ENCODE measurements around the gene CAPS.
"Not testable (repeated sequence)": the region's sequence is repeated elsewhere in the genome, so short reads cannot be mapped to it uniquely, and the experiment has no call there.

The CAPS gene

DNA sequence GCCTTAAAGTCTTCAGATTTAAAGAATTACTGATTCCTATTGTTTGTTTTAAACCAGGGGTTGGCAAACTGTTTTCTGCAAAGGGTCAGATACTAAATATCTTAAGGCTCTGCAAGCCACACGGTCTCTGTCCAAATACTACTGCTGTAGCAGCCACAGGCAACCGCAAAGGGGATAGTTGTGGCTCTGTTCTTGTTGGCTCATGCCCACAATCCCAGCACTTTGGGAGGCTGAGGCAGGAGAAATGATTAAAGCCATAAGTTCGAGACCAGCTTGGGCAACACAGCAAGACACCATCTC is 41.5 kb downstream of the CAPS start:
- DNase-seq (ENCODE audit: low read depth in 2 of 2), result no peak

DNA sequence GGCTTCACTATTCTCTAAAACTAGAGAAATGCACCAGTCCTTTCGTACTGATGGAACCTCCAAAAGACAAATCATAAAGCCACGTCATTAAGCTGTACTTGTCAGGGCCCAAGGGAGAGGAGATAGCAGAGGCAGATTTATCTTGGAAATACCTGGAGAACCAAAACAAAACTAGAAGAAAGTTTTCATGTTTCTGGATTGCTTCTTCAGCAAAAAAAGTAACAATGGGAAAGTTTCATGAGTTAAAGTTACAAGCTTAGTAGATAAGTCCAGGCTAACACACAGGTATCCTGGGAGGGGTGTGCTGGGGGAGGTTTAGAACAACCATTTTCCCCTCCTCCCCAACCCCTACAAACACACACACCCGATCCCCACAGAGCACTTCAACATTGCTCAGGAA is 42.3 kb downstream of the CAPS start:
- no peak for DNase-seq (ENCODE audit: low read depth in 2 of 2)

DNA sequence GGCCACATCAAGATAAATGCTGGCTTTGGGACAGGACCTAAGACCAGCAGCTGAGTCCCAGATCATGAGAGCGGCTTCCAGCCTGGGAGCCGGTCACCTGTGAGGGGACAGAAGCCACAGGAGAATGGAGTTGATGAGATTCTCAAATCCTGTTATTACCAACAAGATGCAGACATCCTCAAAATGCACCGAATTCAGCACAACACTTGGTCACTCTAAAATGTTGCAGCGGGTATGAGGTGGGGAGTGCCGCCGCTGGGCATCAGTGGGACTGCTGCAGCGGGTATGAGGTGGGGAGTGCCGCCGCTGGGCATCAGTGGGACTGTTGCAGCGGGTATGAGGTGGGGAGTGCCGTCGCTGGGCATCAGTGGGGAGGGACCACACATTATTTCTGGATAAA is 42.7 kb downstream of the CAPS start:
- DNase-seq (ENCODE audit: low read depth in 2 of 2), result no peak

DNA sequence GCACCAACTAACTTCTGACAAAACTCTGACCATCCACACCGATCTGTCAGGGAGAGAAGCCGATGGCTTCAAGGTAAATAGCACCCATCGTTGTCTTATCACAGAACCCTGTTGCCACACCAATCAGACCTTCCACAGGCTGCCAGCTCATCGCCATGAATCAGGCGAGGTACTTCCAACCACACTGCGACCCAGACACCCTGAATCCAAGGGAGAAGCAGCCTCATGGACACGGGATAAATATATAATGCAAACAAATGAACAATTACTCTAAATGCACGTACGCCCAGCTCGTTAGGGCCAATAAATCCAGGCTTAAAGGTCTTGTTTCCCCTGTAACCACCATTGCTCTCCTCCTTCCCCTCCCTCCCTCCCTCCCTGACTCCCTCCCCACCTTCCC is 43.1 kb downstream of the CAPS start:
- DNase-seq (ENCODE audit: low read depth in 2 of 2), result no peak

DNA sequence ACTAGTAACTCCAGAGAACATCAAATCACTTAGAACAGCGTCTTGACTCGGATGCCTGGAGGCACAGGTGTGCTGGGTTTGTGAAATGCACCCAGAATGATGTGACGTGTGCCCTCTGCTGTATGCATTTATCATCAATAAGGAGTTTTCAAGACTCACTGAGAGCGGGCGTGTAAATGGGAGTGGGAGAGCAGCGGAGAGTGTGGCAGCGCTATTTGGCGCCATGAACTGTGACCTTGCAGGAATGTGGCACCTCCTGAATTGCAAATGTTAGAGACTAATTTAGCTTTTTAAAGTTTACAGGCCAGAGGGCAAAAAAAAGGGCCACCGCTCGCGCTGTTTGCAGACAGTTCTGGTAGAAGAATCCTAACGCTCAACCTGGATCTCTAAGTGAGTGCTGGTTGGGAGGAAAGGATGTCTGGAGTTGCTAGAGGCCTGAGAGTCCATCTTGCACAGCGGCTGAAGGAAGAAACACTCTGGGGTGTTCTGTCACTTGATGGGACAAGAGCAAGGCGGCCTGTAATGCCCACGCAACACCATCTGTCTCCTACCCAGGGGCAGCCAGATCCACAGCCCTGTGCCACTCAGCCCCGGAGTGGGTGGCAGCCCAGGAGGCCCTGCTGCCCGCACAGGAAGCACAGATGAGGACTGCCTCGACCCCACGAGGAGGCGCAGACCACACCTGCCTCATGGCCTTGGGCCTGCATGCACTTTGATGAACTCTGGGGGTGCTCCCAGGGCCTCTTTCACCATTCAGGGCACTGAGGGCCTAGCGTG is 44.2 kb downstream of the CAPS start:
- DNase-seq (ENCODE audit: low read depth in 2 of 2), result no peak

DNA sequence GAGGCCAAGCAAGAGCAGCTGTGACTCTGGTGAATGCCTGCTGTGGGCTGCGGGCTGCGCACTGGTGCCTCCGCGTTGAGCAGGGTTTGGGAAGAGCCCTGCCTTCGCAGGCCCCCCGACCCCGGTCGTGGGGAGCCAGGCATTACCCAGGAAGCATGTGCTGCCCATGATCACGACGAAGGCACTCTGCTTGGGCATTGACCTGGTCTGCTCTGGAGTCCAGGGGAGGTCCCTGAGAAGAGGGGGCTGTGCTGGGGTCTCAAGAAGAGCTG is 44.7 kb downstream of the CAPS start:
- no peak for DNase-seq (ENCODE audit: low read depth in 2 of 2)

DNA sequence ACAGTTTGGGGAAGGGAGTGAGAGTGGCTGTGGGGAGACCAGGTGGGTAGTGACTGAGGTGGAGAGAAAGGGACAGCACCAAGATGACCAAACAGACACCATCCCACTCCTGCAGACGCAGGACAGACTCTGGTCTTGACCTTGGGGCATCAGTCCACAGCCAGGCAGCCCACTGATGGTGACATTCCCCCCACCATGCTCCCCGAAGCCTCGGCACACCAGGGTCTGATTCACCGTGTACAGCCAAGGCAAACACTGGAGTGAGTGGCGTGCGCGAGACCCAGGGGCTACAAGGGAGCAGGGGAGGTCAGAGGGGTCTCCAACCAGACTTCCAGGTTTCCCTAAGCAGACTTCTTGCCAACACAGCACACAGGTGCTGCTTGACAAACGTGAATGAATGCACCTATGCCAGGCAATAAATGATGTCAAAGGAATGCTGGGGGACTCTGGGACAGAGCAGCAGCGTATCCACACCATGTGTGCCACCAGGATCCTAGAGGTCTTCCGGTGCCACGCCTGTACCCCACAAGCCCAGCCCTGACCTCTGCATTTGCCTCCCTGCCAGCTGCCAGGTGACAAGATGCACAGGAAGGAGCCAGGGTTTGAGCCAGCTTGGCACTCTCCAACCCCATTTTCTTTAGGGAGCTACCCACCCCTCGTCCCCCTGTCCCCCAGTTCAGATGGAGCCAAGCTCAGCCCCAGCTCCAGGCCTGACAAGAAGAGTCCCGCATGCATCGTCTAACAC is 45.4 kb downstream of the CAPS start:
- DNase-seq (ENCODE audit: low read depth in 2 of 2), result no peak

DNA sequence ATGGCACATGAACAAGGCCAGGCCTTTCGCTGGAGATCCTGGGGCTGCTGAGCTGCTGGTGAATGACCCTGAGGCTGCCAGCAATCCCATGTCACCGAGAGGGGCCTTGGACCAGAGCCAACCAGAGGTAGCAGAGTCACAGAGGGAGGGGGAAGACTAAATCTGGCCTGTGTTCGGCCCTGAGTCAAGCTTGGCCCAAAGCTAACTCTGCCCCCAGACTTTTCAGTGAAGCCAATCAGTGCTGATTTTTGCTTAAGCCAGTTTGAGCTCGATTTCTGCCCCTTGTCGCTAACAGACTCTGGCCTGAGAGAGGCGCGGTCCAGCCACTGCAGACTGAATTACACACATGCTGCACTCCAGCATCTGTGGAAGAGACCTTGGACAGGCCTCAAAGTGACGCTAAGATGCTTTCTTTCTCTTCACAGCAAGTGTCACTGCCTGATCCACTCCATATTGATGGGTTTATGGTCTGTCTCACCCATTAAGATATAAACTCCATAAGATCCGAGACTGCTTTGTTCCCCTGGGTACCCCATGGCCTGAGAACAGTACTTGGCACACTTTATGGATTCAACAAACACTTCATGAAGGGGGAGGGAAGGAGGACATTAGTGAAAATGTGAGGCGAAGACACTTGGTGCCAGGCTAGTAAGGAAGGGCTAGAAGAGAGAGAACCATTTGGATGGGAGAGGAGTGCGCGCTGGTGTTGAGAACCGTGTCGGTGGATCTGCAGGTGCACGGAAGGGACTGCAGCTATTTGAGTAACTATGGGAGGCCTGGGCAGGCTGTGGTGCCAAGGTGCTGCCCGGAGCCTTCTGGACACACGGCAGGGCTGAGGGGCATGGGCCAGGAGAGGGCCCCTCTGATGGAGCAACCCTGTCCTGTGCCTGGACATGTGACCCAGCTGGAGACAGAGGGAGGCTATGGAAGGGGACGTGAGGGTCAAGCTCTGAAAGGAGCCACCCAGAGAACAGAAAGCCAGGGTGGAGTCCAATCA is 46.2 kb downstream of the CAPS start:
- no peak for DNase-seq (ENCODE audit: low read depth in 2 of 2)

DNA sequence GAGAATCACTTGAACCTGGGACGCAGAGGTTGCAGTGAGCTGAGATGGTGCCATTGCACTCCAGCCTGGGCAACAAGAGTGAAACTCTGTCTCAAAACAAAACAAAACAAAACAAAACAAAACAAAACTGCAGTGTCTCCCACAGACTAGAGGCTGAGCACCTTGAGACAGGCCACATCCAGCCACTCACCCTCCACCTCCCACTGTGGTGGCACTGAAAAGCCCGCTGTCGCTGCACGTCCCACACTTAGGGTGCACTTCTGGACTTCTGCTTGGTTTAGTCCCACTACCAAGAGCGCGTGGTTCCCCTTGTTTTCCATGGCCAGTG is 47.6 kb downstream of the CAPS start:
- DNase-seq (ENCODE audit: low read depth in 2 of 2), result not testable (repeated sequence)

DNA sequence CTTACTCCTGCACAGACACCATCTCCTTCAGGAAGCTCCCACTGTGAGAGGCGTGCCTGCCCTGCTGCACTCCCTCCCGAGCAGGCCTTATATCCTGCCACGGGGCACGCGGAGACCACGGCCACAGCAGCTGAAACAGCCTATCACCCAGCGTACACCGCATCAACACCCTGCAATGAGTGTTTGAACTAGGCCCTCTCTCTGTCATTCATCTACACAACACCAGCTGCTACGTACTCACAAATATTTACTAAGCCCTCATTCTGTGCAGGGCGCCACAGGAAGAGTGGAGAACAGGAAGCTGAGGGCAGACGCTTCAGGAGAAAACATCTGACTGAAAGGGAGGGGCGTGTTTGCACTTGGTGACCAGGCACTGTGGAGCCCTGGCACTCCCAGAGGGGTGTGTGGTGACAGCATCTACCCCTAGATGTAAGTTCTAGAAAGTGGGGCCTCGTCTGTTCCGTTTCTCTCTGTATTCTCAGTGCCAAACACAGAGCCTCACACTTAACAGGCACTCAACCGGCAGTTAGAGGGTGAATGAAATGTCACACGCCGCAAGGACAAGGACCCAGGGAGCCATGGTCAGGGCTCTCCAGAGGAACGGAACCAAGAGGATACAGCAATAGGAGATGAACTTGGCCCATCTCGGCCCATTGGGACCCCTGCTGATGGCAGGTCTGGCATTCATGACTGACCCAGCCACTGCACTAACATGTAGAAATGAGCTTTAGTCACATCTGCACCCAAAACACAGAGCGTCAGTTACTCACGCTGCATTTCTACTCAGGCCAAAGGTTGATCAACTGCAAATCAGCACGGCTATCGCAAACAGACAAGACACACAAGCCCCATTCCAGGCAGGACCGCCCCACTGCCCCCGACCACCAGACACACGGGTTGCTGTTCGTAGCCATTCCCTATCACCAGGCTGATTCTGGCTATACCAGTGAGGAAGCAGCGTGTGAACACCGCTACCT is 48.2 kb downstream of the CAPS start:
- no peak for DNase-seq (ENCODE audit: low read depth in 2 of 2)

DNA sequence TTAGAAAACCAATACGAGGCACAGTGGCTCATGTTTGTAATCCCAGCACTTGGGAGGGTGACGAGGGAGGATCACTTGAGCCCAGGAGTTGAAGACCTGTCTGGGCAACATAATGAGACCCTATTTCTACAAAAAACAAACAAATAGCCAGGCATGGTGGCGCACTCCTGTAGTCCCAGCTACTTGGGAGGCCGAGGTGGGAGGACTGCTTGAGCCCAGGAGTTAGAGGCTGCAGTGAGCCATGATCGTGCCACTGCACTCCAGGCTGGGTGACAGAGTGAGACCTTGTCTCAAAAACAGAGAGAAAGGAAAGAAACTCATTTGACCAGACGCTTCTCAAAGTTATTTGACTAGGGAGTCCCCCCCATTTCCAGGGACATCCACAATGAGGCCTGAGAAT is 49.2 kb downstream of the CAPS start:
- not testable (repeated sequence) for DNase-seq (ENCODE audit: low read depth in 2 of 2)

DNA sequence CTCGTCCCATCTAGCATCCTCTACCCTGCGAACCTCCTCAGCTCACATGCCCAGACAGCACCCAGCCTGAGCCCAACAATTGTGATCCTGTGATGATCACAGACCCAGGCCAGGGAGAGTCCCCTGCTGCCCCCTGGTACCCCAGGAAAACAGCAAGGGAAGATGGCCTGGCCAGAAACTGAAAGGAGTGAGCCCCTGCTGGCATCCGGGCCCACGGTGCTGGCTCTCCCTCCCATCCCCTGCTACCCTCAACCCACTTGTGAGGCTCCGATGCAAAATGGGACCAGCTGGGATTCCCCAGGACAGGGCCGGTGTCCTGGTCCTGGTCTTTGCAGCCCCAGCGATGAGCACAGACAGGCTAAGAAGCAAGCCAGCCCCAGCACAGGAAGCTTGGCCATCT is 49.8 kb downstream of the CAPS start:
- no peak for DNase-seq (ENCODE audit: low read depth in 2 of 2)

DNA sequence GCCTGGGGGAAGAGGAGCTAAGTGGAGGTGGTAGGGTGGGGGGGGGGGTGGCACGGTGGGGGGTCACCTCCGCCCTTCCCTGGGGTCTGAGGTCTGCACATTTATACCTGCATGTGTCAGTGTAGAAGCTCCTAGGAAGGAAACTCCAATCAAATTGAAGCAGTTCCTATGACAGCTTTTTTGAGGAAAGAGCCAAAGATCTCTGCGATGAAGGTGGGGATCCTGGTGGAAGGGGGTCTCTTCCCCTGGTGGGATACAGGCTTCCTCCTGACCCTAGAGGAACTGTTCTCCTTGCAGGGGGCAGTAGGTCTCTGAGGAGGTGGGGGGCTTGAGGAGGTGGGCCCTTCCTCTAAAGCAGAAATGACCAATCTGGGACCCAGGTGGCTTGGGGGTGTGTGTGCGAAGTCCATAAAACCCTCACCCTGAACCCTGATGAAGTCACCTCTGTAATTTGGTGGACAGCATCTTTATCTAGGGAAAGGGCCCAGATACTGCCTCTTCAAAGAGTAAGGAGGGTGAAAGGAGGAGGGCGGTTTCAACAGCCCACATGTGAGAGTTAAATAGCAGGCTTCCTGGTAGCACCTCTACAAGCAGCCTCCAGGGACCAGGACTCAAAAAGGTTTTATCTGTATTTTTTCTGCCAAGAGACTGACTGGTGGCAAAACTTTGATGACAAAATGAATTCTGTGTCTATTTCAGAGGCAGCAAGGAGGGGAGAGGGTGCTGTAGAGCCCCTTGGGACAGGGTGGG is 50.9 kb downstream of the CAPS start:
- no peak for DNase-seq (ENCODE audit: low read depth in 2 of 2)
